Endothelial cell (in vitro differentiated cells): ENCODE results near the gene SLC38A8. TPM values are rescaled to one million over a fixed set of nuclear protein-coding genes. Genes with fewer than 3 reads are reported as not detected.

ENCODE experiments used
- DNase-seq: peaks from one replicate; pipeline ENCODE4 v3.0.0; 2021; ENCODE audit warnings: low spot score
- H3K27ac Mint-ChIP-seq: one replicate; pipeline ENCODE4 v1.8.0; 2021; ENCODE audit warnings: mixed read lengths, inconsistent platforms; ENCODE audit not compliant: unreplicated experiment
- H3K27me3 Mint-ChIP-seq: one replicate; pipeline ENCODE4 v1.8.0; 2021; ENCODE audit warnings: mild to moderate bottlenecking, moderate library complexity, mixed read lengths, inconsistent platforms; ENCODE audit not compliant: unreplicated experiment
- H3K36me3 Mint-ChIP-seq: one replicate; pipeline ENCODE4 v1.8.0; 2021; ENCODE audit warnings: mild to moderate bottlenecking, low read depth, mixed read lengths, inconsistent platforms; ENCODE audit not compliant: unreplicated experiment
- H3K4me1 Mint-ChIP-seq: one replicate; pipeline ENCODE4 v1.8.0; 2021; ENCODE audit warnings: mild to moderate bottlenecking, mixed read lengths, inconsistent platforms; ENCODE audit not compliant: unreplicated experiment
- H3K4me3 Mint-ChIP-seq: one replicate; pipeline ENCODE4 v1.8.0; 2021; ENCODE audit warnings: mild to moderate bottlenecking, mixed read lengths, inconsistent platforms; ENCODE audit not compliant: unreplicated experiment
- H3K9me3 Mint-ChIP-seq: one replicate; pipeline ENCODE4 v1.8.0; 2021; ENCODE audit warnings: mixed read lengths, inconsistent platforms; ENCODE audit not compliant: unreplicated experiment
- total RNA-seq: library from RNA; stranded (reverse); fragmentation: NEBNext Ultra II Directional; extraction: Animal tissue kit (Norgen Biotek cat#: 25700); gene quantifications from one replicate; pipeline ENCODE4 v1.2.1, GENCODE V29; 2021; ENCODE audit not compliant: unreplicated experiment
- TF ChIP-seq, protein P1 (sequence below): fragments of 200-600 bp; sonication (generic); IDR thresholded peaks from one replicate; pipeline ENCODE4 v1.5.0; 2021; ENCODE audit warnings: antibody characterized with exemption; ENCODE audit not compliant: unreplicated experiment

Gene SLC38A8
- total RNA-seq, 1 donor from 2014 or later: not detected

GRCh38 chr16:84055801-84056634 is 13.4 kb upstream of the SLC38A8 start:
- peaks cover 49% of the 10 kb centered on the region for H3K36me3 Mint-ChIP-seq
- H3K4me1 Mint-ChIP-seq: no peaks in the 10 kb centered on the region
- no peak for DNase-seq
- no peaks in the 10 kb centered on the region for H3K9me3 Mint-ChIP-seq
- TF ChIP-seq, protein P1, sequence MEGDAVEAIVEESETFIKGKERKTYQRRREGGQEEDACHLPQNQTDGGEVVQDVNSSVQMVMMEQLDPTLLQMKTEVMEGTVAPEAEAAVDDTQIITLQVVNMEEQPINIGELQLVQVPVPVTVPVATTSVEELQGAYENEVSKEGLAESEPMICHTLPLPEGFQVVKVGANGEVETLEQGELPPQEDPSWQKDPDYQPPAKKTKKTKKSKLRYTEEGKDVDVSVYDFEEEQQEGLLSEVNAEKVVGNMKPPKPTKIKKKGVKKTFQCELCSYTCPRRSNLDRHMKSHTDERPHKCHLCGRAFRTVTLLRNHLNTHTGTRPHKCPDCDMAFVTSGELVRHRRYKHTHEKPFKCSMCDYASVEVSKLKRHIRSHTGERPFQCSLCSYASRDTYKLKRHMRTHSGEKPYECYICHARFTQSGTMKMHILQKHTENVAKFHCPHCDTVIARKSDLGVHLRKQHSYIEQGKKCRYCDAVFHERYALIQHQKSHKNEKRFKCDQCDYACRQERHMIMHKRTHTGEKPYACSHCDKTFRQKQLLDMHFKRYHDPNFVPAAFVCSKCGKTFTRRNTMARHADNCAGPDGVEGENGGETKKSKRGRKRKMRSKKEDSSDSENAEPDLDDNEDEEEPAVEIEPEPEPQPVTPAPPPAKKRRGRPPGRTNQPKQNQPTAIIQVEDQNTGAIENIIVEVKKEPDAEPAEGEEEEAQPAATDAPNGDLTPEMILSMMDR: no peak
- no peak overlapping the region for H3K27ac Mint-ChIP-seq
- H3K27me3 Mint-ChIP-seq: no peaks in the 10 kb centered on the region
- no peak overlapping the region for H3K4me3 Mint-ChIP-seq

DNA sequence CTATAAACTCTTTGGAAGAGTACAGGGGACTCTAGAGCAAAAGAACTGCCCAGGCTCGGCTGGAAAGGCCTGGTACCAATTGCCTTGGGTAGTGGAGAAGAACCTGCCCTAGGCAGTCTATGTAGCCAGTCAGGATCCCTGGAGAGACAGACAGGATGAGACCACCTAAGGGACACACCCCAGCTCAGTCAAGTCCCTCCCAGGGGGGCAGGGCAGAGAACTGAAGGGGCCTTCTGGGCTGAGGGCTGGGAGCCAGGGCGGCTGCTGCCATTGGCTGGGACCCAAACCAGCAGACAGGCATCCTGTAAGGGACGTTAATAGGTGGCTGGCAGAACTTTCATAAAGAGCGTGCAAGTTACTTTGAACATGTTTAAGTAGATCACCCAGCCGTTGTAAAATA is 12.8 kb upstream of the SLC38A8 start:
- no peak for DNase-seq
- TF ChIP-seq, protein P1: no peak
- no peaks in the 10 kb centered on the region for H3K4me1 Mint-ChIP-seq
- H3K4me3 Mint-ChIP-seq: no peak overlapping the region
- H3K36me3 Mint-ChIP-seq: peaks cover 50% of the 10 kb centered on the region
- no peak overlapping the region for H3K27ac Mint-ChIP-seq
- no peaks in the 10 kb centered on the region for H3K9me3 Mint-ChIP-seq
- no peaks in the 10 kb centered on the region for H3K27me3 Mint-ChIP-seq

- Mint-ChIP-seq H3K27ac (no peak overlapping the region), H3K4me3 (no peak overlapping the region), H3K36me3 (peaks cover 51% of the 10 kb centered on the region), H3K27me3 (no peaks in the 10 kb centered on the region), H3K4me1 (no peaks in the 10 kb centered on the region), H3K9me3 (no peaks in the 10 kb centered on the region)
- TF ChIP-seq, protein P1: no peak
- no peak for DNase-seq
Measured at GRCh38 chr16:84054916-84055315, 12.3 kb upstream of the SLC38A8 start.

DNA sequence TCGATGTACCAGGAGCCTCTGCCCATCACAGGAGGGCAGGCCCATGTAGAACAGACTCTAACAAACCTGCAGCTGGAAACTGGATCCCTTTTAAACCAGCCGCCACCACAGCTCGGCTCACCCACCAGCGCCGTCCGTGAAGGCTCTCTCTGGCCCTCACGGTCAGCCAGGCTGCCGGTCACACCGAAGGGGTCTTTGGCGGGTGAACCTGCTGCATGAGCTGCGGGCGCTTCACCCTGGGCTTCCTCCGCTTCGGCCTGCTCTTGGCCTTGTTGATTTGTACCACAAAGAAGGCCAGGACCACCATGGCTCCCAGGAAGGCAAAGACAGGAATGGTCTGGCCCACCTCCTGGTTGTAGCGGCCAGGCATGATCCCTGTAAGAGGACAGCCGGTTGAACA is 11.7 kb upstream of the SLC38A8 start:
- Mint-ChIP-seq H3K36me3 (peaks cover 47% of the 10 kb centered on the region), H3K4me3 (no peak overlapping the region), H3K27me3 (peaks cover 2% of the 10 kb centered on the region), H3K9me3 (no peaks in the 10 kb centered on the region), H3K4me1 (no peaks in the 10 kb centered on the region), H3K27ac (no peak overlapping the region)
- no peak for DNase-seq
- TF ChIP-seq, protein P1: no peak

- TF ChIP-seq, protein P1: no peak
- no peak for DNase-seq
- Mint-ChIP-seq H3K4me1 (no peaks in the 10 kb centered on the region), H3K36me3 (peaks cover 41% of the 10 kb centered on the region), H3K4me3 (no peak overlapping the region), H3K27me3 (peaks cover 2% of the 10 kb centered on the region), H3K27ac (no peak overlapping the region), H3K9me3 (no peaks in the 10 kb centered on the region)
Measured at GRCh38 chr16:84053237-84053636, 10.6 kb upstream of the SLC38A8 start.
